Uterus (tissue), 4 donors: ENCODE data around the gene PI4K2B. TPM values are rescaled to one million over a fixed set of nuclear protein-coding genes. Genes with fewer than 3 reads are reported as not detected.

Source experiments
- DNase-seq, 2 donors: peaks; one replicate each; pipeline ENCODE4 v3.0.0-alpha.2; 2019 to 2020
- H3K27ac ChIP-seq, 2 donors: fragments of 200-600 bp; sonication (generic); 1 replicate in 1 of 2; 2 replicates in 1 of 2; pipeline ENCODE4 v1.5.1; 2016 to 2018
- H3K27me3 ChIP-seq, 2 donors: fragments of 200-600 bp; sonication (generic); one replicate each; pipeline ENCODE4 v1.5.1; 2018 to 2019; ENCODE audit warnings: control low read depth in 1 of 2
- H3K36me3 ChIP-seq, 2 donors: fragments of 200-600 bp; sonication (generic); one replicate each; pipeline ENCODE4 v1.5.1; 2019; ENCODE audit warnings: control low read depth in 1 of 2
- H3K4me1 ChIP-seq, 2 donors: fragments of 200-600 bp; sonication (generic); one replicate each; pipeline ENCODE4 v1.5.1; 2018 to 2019; ENCODE audit warnings: control low read depth in 1 of 2
- H3K4me3 ChIP-seq, 2 donors: fragments of 200-600 bp; sonication (generic); 1 replicate in 1 of 2; 2 replicates in 1 of 2; pipeline ENCODE4 v1.5.1; 2018 to 2019; ENCODE audit warnings: mild to moderate bottlenecking in 1 of 2
- H3K9me3 ChIP-seq, 2 donors: fragments of 200-600 bp; sonication (generic); one replicate each; pipeline ENCODE4 v1.5.1; 2019; ENCODE audit warnings: control low read depth in 1 of 2
- CTCF ChIP-seq, 4 experiments: fragments of 200-600 bp in 2 of 4; fragments of 450-650 bp in 2 of 4; sonication (generic) in 2 of 4; IDR thresholded peaks; one replicate each; pipeline ENCODE4 v1.5.1; 2016 to 2019; ENCODE audit warnings: antibody characterized with exemption in 4 of 4, mild to moderate bottlenecking in 2 of 4, moderate library complexity in 1 of 4
- POLR2A ChIP-seq, 2 donors: fragments of 450-650 bp; IDR thresholded peaks; one replicate each; pipeline ENCODE4 v1.6.1; 2016; ENCODE audit warnings: antibody characterized with exemption in 2 of 2, mild to moderate bottlenecking in 1 of 2, moderate library complexity in 1 of 2
- intact Hi-C: fragments of 100-400 bp; cut with DNase I; formaldehyde crosslinking; loops from one replicate; pipeline ENCODE4 v1.15.1; 2023; ENCODE audit warnings: low total_unique reads
- total RNA-seq, 4 donors: library from RNA; depleted of rRNA in 3 of 4; stranded (reverse); fragments of >200 nt in 3 of 4; gene quantifications; one replicate each; pipeline versions ENCODE4 v1.1.0 to v1.2.4, GENCODE V29; 2014 to 2023
- donor health status: DM: yes; HTN: yes; CAD: no.

The PI4K2B gene
- total RNA-seq, 4 donors from 2014 or later, result 2.8 to 27.4 (median 18.2) TPM

- no peaks in the 10 kb centered on the region for H3K27me3 ChIP-seq
- H3K9me3 ChIP-seq, result no peaks in the 10 kb centered on the region
- no peak overlapping the region for H3K4me3 ChIP-seq
- intact Hi-C loops, result no loop called here
- H3K4me1 ChIP-seq, result no peaks in the 10 kb centered on the region
- no peaks in the 10 kb centered on the region for H3K36me3 ChIP-seq
- TF ChIP-seq POLR2A (IDR thresholded peaks at IDR 0.05) (no peak), CTCF (IDR thresholded peaks at IDR 0.05) (no peak)
- no peak for DNase-seq
- no peak overlapping the region for H3K27ac ChIP-seq
Observed at GRCh38 chr4:25258980-25259578, 25.2 kb downstream of the PI4K2B start.

- Histone ChIP-seq H3K4me3 (no peak overlapping the region), H3K27ac (no peak overlapping the region), H3K27me3 (no peaks in the 10 kb centered on the region), H3K36me3 (no peaks in the 10 kb centered on the region), H3K4me1 (no peaks in the 10 kb centered on the region), H3K9me3 (no peaks in the 10 kb centered on the region)
- intact Hi-C loops, result no loop called here
- no peak for TF ChIP-seq POLR2A (IDR thresholded peaks at IDR 0.05)
- no peak for TF ChIP-seq CTCF (IDR thresholded peaks at IDR 0.05)
- no peak for DNase-seq
Observed at GRCh38 chr4:25271866-25272265, 38.0 kb downstream of the PI4K2B start.

- H3K9me3 ChIP-seq, result no peaks in the 10 kb centered on the region
- H3K36me3 ChIP-seq, result no peaks in the 10 kb centered on the region
- H3K27me3 ChIP-seq, result no peaks in the 10 kb centered on the region
- intact Hi-C loops, result no loop called here
- TF ChIP-seq CTCF (IDR thresholded peaks at IDR 0.05) (no peak), POLR2A (IDR thresholded peaks at IDR 0.05) (no peak)
- no peak overlapping the region for H3K27ac ChIP-seq
- H3K4me1 ChIP-seq, result no peaks in the 10 kb centered on the region
- no peak for DNase-seq
- no peak overlapping the region for H3K4me3 ChIP-seq
Observed at GRCh38 chr4:25280210-25280609, 46.4 kb downstream of the PI4K2B start.

- Histone ChIP-seq H3K36me3 (no peaks in the 10 kb centered on the region), H3K4me3 (no peak overlapping the region), H3K27ac (no peak overlapping the region), H3K27me3 (no peaks in the 10 kb centered on the region), H3K9me3 (no peaks in the 10 kb centered on the region), H3K4me1 (no peaks in the 10 kb centered on the region)
- no peak for TF ChIP-seq CTCF (IDR thresholded peaks at IDR 0.05)
- TF ChIP-seq POLR2A (IDR thresholded peaks at IDR 0.05), result no peak
- DNase-seq, result no peak
- intact Hi-C loops, result no loop called here
Observed at GRCh38 chr4:25283948-25284347, 50.1 kb downstream of the PI4K2B start.

- H3K4me1 ChIP-seq, result no peaks in the 10 kb centered on the region
- no peak overlapping the region for H3K27ac ChIP-seq
- intact Hi-C loops, result no loop called here
- no peak overlapping the region for H3K4me3 ChIP-seq
- H3K27me3 ChIP-seq, result no peaks in the 10 kb centered on the region
- H3K9me3 ChIP-seq, result no peaks in the 10 kb centered on the region
- no peaks in the 10 kb centered on the region for H3K36me3 ChIP-seq
- DNase-seq, result no peak
- TF ChIP-seq CTCF (IDR thresholded peaks at IDR 0.05) (no peak), POLR2A (IDR thresholded peaks at IDR 0.05) (no peak)
Observed at GRCh38 chr4:25284466-25284865, 50.6 kb downstream of the PI4K2B start.
